DND-41 (cell line): ENCODE data around the gene ST6GAL2.
A peak's percentile ranks its signal among the peaks of the same experiment; 100 is the strongest.

Source experiments
- ATAC-seq: fragments of 200-7000 bp; cut with Tn5 transposase; 3 replicates; pipeline ENCODE4 v1.9.1; 2021; ENCODE audit warnings: low read depth; ENCODE audit not compliant: insufficient read depth
- DNase-seq: peaks from one replicate; pipeline ENCODE4 v3.0.0-alpha.2; 2020
- H2AFZ ChIP-seq: 2 replicates; pipeline ENCODE4 v1.6.0; 2012; ENCODE audit warnings: low read depth, low read length
- H3K27ac ChIP-seq: 2 replicates; pipeline ENCODE4 v1.5.1; 2012; ENCODE audit warnings: low read length, inconsistent platforms
- H3K27me3 ChIP-seq: fragments of 200-600 bp; sonication (generic); 2 replicates; pipeline ENCODE4 v1.6.0; 2012; ENCODE audit warnings: low read length, mild to moderate bottlenecking, inconsistent platforms; ENCODE audit not compliant: insufficient read depth, poor library complexity
- H3K36me3 ChIP-seq: 2 replicates; pipeline ENCODE4 v1.5.1; 2012; ENCODE audit warnings: low read length, inconsistent platforms; ENCODE audit not compliant: insufficient read depth
- H3K4me1 ChIP-seq: 2 replicates; pipeline ENCODE4 v1.5.1; 2012; ENCODE audit warnings: mild to moderate bottlenecking, low read length; ENCODE audit not compliant: insufficient read depth
- H3K4me2 ChIP-seq: 2 replicates; pipeline ENCODE4 v1.6.0; 2012; ENCODE audit warnings: mild to moderate bottlenecking, moderate library complexity, low read length, inconsistent platforms; ENCODE audit not compliant: insufficient read depth
- H3K4me3 ChIP-seq, 2 experiments: fragments of 200-600 bp in 1 of 2; shearing (Covaris generic) in 1 of 2; 2 replicates each; pipeline ENCODE4 v1.5.1; 2012 to 2016; ENCODE audit warnings: inconsistent platforms in 2 of 2, low read length in 2 of 2, mild to moderate bottlenecking in 2 of 2, low read depth in 1 of 2, moderate library complexity in 1 of 2
- H3K79me2 ChIP-seq: 2 replicates; pipeline ENCODE4 v1.6.0; 2012; ENCODE audit warnings: low read length, inconsistent platforms; ENCODE audit not compliant: insufficient read depth
- H3K9ac ChIP-seq: 2 replicates; pipeline ENCODE4 v1.6.0; 2012; ENCODE audit warnings: low read depth, mild to moderate bottlenecking, inconsistent platforms, low read length, moderate library complexity
- H3K9me3 ChIP-seq: 2 replicates; pipeline ENCODE4 v1.5.1; 2012; ENCODE audit warnings: low read length, moderate library complexity, mild to moderate bottlenecking, inconsistent platforms; ENCODE audit not compliant: insufficient read depth, severe bottlenecking
- H4K20me1 ChIP-seq: 2 replicates; pipeline ENCODE4 v1.6.0; 2012; ENCODE audit warnings: low read length; ENCODE audit not compliant: insufficient read depth
- CTCF ChIP-seq: IDR thresholded peaks from 2 replicates; pipeline ENCODE4 v1.5.1; 2012; ENCODE audit warnings: borderline replicate concordance, low read length, moderate library complexity, mild to moderate bottlenecking; ENCODE audit not compliant: poor library complexity, severe bottlenecking; ENCODE audit errors: extremely low read depth
- EZH2 ChIP-seq: IDR thresholded peaks from 3 replicates; pipeline ENCODE4 v1.6.1; 2012; ENCODE audit warnings: borderline replicate concordance, low read depth, mild to moderate bottlenecking, moderate library complexity, low read length, inconsistent platforms; ENCODE audit not compliant: severe bottlenecking

The ST6GAL2 gene

GRCh38 chr2:106859498-106859897 is 26.5 kb downstream of the ST6GAL2 start:
- no peak for TF ChIP-seq EZH2

GRCh38 chr2:106858810-106859209 is 27.2 kb downstream of the ST6GAL2 start:
- H3K4me1 ChIP-seq: no peaks in the 10 kb centered on the region
- ATAC-seq (no peak), DNase-seq (no peak)

More at GRCh38 chr2:106859498-106859897, 26.5 kb downstream of the ST6GAL2 start:
- no peak overlapping the region for H3K4me3 ChIP-seq
- no peaks in the 10 kb centered on the region for H3K79me2 ChIP-seq
- H3K4me1 ChIP-seq: no peaks in the 10 kb centered on the region
- H3K4me2 ChIP-seq: no peak overlapping the region
- no peak overlapping the region for H2AFZ ChIP-seq
- no peaks in the 10 kb centered on the region for H3K36me3 ChIP-seq
- H3K27me3 ChIP-seq: peaks cover 2% of the 10 kb centered on the region
- no peaks in the 10 kb centered on the region for H3K9me3 ChIP-seq
- H3K9ac ChIP-seq: no peak overlapping the region
- H4K20me1 ChIP-seq: no peaks in the 10 kb centered on the region
- DNase-seq (no peak), ATAC-seq (no peak)
- no peak overlapping the region for H3K27ac ChIP-seq

GRCh38 chr2:106857882-106858478 is 28.0 kb downstream of the ST6GAL2 start:
- Histone ChIP-seq H3K27ac (no peak overlapping the region), H2AFZ (no peak overlapping the region), H3K4me3 (no peak overlapping the region), H3K27me3 (peaks cover 2% of the 10 kb centered on the region), H4K20me1 (no peaks in the 10 kb centered on the region), H3K9me3 (no peaks in the 10 kb centered on the region), H3K4me1 (no peaks in the 10 kb centered on the region), H3K4me2 (no peak overlapping the region), H3K36me3 (no peaks in the 10 kb centered on the region), H3K9ac (no peak overlapping the region), H3K79me2 (no peaks in the 10 kb centered on the region)
- ATAC-seq (no peak), DNase-seq (no peak)
- no peak for TF ChIP-seq CTCF

More at GRCh38 chr2:106858810-106859209, 27.2 kb downstream of the ST6GAL2 start:
- no peaks in the 10 kb centered on the region for H3K79me2 ChIP-seq
- no peaks in the 10 kb centered on the region for H4K20me1 ChIP-seq
- H3K27me3 ChIP-seq: peaks cover 2% of the 10 kb centered on the region
- no peaks in the 10 kb centered on the region for H3K36me3 ChIP-seq
- H3K9me3 ChIP-seq: no peaks in the 10 kb centered on the region
- TF ChIP-seq CTCF (peak; percentile 11), EZH2 (no peak)
- no peak overlapping the region for H3K27ac ChIP-seq
- no peak overlapping the region for H3K4me3 ChIP-seq
- no peak overlapping the region for H3K4me2 ChIP-seq
- H3K9ac ChIP-seq: no peak overlapping the region
- H2AFZ ChIP-seq: no peak overlapping the region

GRCh38 chr2:106853631-106854030 is 32.3 kb downstream of the ST6GAL2 start:
- no peak for TF ChIP-seq CTCF
- TF ChIP-seq EZH2: no peak
- Histone ChIP-seq H3K27ac (no peak overlapping the region), H3K9me3 (no peaks in the 10 kb centered on the region), H3K27me3 (peaks cover 2% of the 10 kb centered on the region), H3K4me3 (no peak overlapping the region), H3K4me2 (no peak overlapping the region), H2AFZ (no peak overlapping the region), H3K4me1 (no peaks in the 10 kb centered on the region), H3K36me3 (no peaks in the 10 kb centered on the region), H3K79me2 (no peaks in the 10 kb centered on the region), H4K20me1 (no peaks in the 10 kb centered on the region), H3K9ac (no peak overlapping the region)
- DNase-seq: no peak
- no peak for ATAC-seq
